Ishikawa (cell line): ENCODE data around the gene PTCD3.

ENCODE experiments used
- CEBPB ChIP-seq: IDR thresholded peaks from 2 replicates; pipeline ENCODE4 v1.6.1; 2012
- CREB1 ChIP-seq: IDR thresholded peaks from 2 replicates; pipeline ENCODE4 v1.6.1; 2012; ENCODE audit warnings: low read depth
- EP300 ChIP-seq: IDR thresholded peaks from 2 replicates; pipeline ENCODE4 v1.6.1; 2012; ENCODE audit warnings: borderline replicate concordance
- FOXM1 ChIP-seq: IDR thresholded peaks from 2 replicates; pipeline ENCODE4 v1.6.1; 2012; ENCODE audit warnings: low read depth, borderline replicate concordance
- NFIC ChIP-seq: IDR thresholded peaks from 2 replicates; pipeline ENCODE4 v1.6.1; 2012
- RAD21 ChIP-seq: IDR thresholded peaks from 2 replicates; pipeline ENCODE4 v1.6.1; 2012; ENCODE audit warnings: low read depth
- TAF1 ChIP-seq: IDR thresholded peaks from 2 replicates; pipeline ENCODE4 v1.6.1; 2012; ENCODE audit warnings: low read depth, mild to moderate bottlenecking
- TCF12 ChIP-seq: IDR thresholded peaks from 2 replicates; pipeline ENCODE4 v1.6.1; 2012; ENCODE audit warnings: low read depth
- TEAD4 ChIP-seq: IDR thresholded peaks from 2 replicates; pipeline ENCODE4 v1.6.1; 2012
- YY1 ChIP-seq: IDR thresholded peaks from 2 replicates; pipeline ENCODE4 v1.6.1; 2012; ENCODE audit warnings: low read depth
- ZBTB7A ChIP-seq: IDR thresholded peaks from 2 replicates; pipeline ENCODE4 v1.6.1; 2012; ENCODE audit warnings: low read depth
- TF ChIP-seq, protein P1 (sequence below): IDR thresholded peaks from 2 replicates; pipeline ENCODE4 v1.6.1; 2012; ENCODE audit warnings: low read depth, mild to moderate bottlenecking
- TF ChIP-seq, protein P2 (sequence below): IDR thresholded peaks from 2 replicates; pipeline ENCODE4 v1.6.1; 2012
- TF ChIP-seq, protein P3 (sequence below): IDR thresholded peaks from 2 replicates; pipeline ENCODE4 v1.6.1; 2012

DNA sequence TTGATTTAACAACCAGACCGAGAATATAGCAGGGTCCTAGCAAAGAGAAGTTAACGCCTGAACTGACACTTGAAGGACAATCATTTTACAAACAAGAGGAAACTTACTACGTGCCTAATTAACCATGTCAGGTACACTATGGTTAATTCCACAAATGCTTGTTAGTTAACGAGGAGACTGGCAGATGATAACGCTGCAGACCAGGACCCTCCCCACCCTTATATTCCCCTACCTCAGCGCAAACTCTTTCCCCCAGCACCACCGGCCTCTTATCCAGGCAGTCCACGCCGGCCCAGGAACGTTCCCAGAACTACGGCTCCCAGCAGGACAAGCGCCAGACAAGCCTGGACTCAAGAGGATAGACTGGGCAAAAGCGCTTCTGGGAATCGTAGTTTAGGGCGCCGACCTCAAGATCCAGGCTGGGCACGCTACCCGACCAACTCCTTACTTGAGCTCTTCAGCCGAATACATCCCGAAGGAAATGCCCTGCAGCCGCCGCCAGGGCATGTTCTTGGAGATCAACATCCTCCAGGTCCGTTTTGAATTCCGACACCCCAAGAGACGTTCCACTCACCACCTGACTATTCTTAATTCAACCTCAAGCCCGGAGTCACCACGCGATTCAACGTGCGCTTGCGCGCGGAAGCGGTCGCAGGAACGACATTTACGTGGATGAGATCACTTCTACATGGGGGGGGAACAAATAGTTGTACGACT lies 625 bp upstream of the PTCD3 start, which contains the start of gene POLR1A:
- TF ChIP-seq TCF12 (no peak), TEAD4 (no peak), TAF1 (no peak; the same call in 1 of the 2 replicates), EP300 (no peak), ZBTB7A (no peak), RAD21 (no peak), CEBPB (no peak), YY1 (no peak), FOXM1 (no peak), NFIC (no peak), CREB1 (no peak)
- TF ChIP-seq, protein P1, sequence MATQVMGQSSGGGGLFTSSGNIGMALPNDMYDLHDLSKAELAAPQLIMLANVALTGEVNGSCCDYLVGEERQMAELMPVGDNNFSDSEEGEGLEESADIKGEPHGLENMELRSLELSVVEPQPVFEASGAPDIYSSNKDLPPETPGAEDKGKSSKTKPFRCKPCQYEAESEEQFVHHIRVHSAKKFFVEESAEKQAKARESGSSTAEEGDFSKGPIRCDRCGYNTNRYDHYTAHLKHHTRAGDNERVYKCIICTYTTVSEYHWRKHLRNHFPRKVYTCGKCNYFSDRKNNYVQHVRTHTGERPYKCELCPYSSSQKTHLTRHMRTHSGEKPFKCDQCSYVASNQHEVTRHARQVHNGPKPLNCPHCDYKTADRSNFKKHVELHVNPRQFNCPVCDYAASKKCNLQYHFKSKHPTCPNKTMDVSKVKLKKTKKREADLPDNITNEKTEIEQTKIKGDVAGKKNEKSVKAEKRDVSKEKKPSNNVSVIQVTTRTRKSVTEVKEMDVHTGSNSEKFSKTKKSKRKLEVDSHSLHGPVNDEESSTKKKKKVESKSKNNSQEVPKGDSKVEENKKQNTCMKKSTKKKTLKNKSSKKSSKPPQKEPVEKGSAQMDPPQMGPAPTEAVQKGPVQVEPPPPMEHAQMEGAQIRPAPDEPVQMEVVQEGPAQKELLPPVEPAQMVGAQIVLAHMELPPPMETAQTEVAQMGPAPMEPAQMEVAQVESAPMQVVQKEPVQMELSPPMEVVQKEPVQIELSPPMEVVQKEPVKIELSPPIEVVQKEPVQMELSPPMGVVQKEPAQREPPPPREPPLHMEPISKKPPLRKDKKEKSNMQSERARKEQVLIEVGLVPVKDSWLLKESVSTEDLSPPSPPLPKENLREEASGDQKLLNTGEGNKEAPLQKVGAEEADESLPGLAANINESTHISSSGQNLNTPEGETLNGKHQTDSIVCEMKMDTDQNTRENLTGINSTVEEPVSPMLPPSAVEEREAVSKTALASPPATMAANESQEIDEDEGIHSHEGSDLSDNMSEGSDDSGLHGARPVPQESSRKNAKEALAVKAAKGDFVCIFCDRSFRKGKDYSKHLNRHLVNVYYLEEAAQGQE, result no peak
- TF ChIP-seq, protein P2, sequence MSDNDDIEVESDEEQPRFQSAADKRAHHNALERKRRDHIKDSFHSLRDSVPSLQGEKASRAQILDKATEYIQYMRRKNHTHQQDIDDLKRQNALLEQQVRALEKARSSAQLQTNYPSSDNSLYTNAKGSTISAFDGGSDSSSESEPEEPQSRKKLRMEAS, result peak; percentile 73; the same call in 1 of the 2 replicates
- TF ChIP-seq, protein P3, sequence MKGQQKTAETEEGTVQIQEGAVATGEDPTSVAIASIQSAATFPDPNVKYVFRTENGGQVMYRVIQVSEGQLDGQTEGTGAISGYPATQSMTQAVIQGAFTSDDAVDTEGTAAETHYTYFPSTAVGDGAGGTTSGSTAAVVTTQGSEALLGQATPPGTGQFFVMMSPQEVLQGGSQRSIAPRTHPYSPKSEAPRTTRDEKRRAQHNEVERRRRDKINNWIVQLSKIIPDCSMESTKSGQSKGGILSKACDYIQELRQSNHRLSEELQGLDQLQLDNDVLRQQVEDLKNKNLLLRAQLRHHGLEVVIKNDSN, result peak; percentile 53
